HCT116 (cell line): ENCODE data around the gene ZNF451. TPM values are rescaled to one million over a fixed set of nuclear protein-coding genes. Genes with fewer than 3 reads are reported as not detected.

ENCODE experiments used
- ATAC-seq: fragments of 200-7000 bp; cut with Tn5 transposase; 2 replicates; pipeline ENCODE4 v1.9.1; 2020; ENCODE audit warnings: mild to moderate bottlenecking, moderate library complexity
- BruUV-seq: library from RNA; stranded (reverse); fragments of 400-500 nt; replicated peaks from 2 replicates; lab custom pipeline; 2021; lab: Mats Ljungman, UMichigan
- CTCF ChIA-PET: fragments of 300-600 bp; sonication (Branson Sonifier 250); formaldehyde crosslinking; loops from one replicate; lab custom pipeline; 2021; ENCODE audit warnings: antibody characterized with exemption; lab: Charles Lee
- POLR2A ChIA-PET: fragments of 300-600, 350-600 bp; sonication (Branson Sonifier 250); formaldehyde crosslinking; loops from one replicate; lab custom pipeline; 2021; ENCODE audit warnings: antibody characterized with exemption; lab: Charles Lee
- RAD21 ChIA-PET, 2 experiments: fragments of 300-600 bp; sonication (Branson Sonifier 250); formaldehyde crosslinking; loops; one replicate each; lab custom pipeline; 2023; ENCODE audit warnings: low total read pairs in 2 of 2; ENCODE audit not compliant: uncharacterized antibody in 2 of 2, unreplicated experiment in 2 of 2, low non-redundant PET in 1 of 2; lab: Charles Lee
- DNase-seq: peaks from one replicate; pipeline ENCODE4 v3.0.0-alpha.2; 2010; ENCODE audit warnings: low read depth, low spot score
- H2AFZ ChIP-seq: fragments of 200-600 bp; shearing (Covaris generic), sonication (generic); 2 replicates; pipeline ENCODE4 v1.6.1; 2017; ENCODE audit warnings: low read depth, mixed run types, mixed read lengths, antibody characterized with exemption, low read length; ENCODE audit not compliant: poor library complexity, severe bottlenecking
- H3K27ac ChIP-seq: 2 replicates; pipeline ENCODE4 v1.5.1; 2012; ENCODE audit warnings: low read depth, low read length
- H3K27me3 ChIP-seq: fragments of 200-600 bp; sonication (generic); 2 replicates; pipeline ENCODE4 v1.6.1; 2016; ENCODE audit warnings: mixed run types, low read length, mixed read lengths; ENCODE audit not compliant: insufficient read depth
- H3K36me3 ChIP-seq, 2 experiments: fragments of 200-500 bp in 1 of 2; fragments of 200-600 bp in 1 of 2; sonication (Bioruptor generic) in 1 of 2; sonication (generic) in 1 of 2; 2 replicates each; pipeline versions ENCODE4 v1.5.1 to v1.6.1; 2014 to 2016; ENCODE audit warnings: low read length in 2 of 2, inconsistent platforms in 1 of 2, mixed read lengths in 1 of 2, mixed run types in 1 of 2; ENCODE audit not compliant: insufficient read depth in 2 of 2, control insufficient read depth in 1 of 2
- H3K4me1 ChIP-seq, 2 experiments: fragments of 200-600 bp in 1 of 2; sonication (generic) in 1 of 2; 2 replicates each; pipeline versions ENCODE4 v1.5.1 to v1.6.1; 2012 to 2017; ENCODE audit warnings: low read length in 2 of 2, inconsistent platforms in 1 of 2, mild to moderate bottlenecking in 1 of 2, mixed read lengths in 1 of 2, mixed run types in 1 of 2, moderate library complexity in 1 of 2; ENCODE audit not compliant: insufficient read depth in 2 of 2, control insufficient read depth in 1 of 2
- H3K4me2 ChIP-seq: fragments of 200-600 bp; sonication (generic); 2 replicates; pipeline ENCODE4 v1.6.1; 2017; ENCODE audit warnings: mixed run types, low read length, mixed read lengths
- H3K4me3 ChIP-seq, 2 experiments: fragments of 200-600 bp in 1 of 2; sonication (generic) in 1 of 2; replicated peaks in 1 of 2; 2 replicates each; pipeline ENCODE4 v1.5.1; 2011 to 2016; ENCODE audit warnings: low read length in 2 of 2, control low read depth in 1 of 2, low read depth in 1 of 2, mild to moderate bottlenecking in 1 of 2, mixed read lengths in 1 of 2, mixed run types in 1 of 2
- H3K79me2 ChIP-seq: fragments of 200-600 bp; sonication (generic); 2 replicates; pipeline ENCODE4 v1.6.1; 2017; ENCODE audit warnings: mild to moderate bottlenecking, mixed run types, low read length, moderate library complexity, mixed read lengths; ENCODE audit not compliant: insufficient read depth
- H3K9ac ChIP-seq: fragments of 200-600 bp; sonication (generic); 2 replicates; pipeline ENCODE4 v1.6.1; 2016; ENCODE audit warnings: low read length, mixed read lengths
- H3K9me2 ChIP-seq: fragments of 200-600 bp; sonication (generic), shearing (Covaris generic); 2 replicates; pipeline ENCODE4 v1.6.1; 2017; ENCODE audit warnings: mixed run types, mild to moderate bottlenecking, moderate library complexity; ENCODE audit not compliant: insufficient read depth
- H3K9me3 ChIP-seq, 2 experiments: fragments of 200-500 bp in 1 of 2; fragments of 200-600 bp in 1 of 2; sonication (Bioruptor generic) in 1 of 2; sonication (generic) in 1 of 2; 2 replicates each; pipeline ENCODE4 v1.6.1; 2014 to 2017; ENCODE audit warnings: low read length in 2 of 2, mixed read lengths in 2 of 2, inconsistent platforms in 1 of 2, low read depth in 1 of 2, mild to moderate bottlenecking in 1 of 2, mixed run types in 1 of 2, moderate library complexity in 1 of 2; ENCODE audit not compliant: control insufficient read depth in 1 of 2, insufficient read depth in 1 of 2
- H4K20me1 ChIP-seq: fragments of 200-600 bp; sonication (generic), shearing (Covaris generic); 2 replicates; pipeline ENCODE4 v1.6.1; 2017; ENCODE audit warnings: mixed run types, mild to moderate bottlenecking, moderate library complexity; ENCODE audit not compliant: insufficient read depth
- EZH2phosphoT487 ChIP-seq: fragments of 200-600 bp; IDR thresholded peaks from 2 replicates; pipeline ENCODE4 v1.6.1; 2018; ENCODE audit warnings: antibody characterized with exemption, borderline replicate concordance
- POLR2A ChIP-seq: IDR thresholded peaks from 2 replicates; pipeline ENCODE4 v1.7.0; 2011; ENCODE audit warnings: borderline replicate concordance; ENCODE audit not compliant: insufficient read depth, insufficient read length; ENCODE audit errors: extremely low read depth
- SRF ChIP-seq: IDR thresholded peaks from 2 replicates; pipeline ENCODE4 v1.6.1; 2012; ENCODE audit warnings: low read depth
- intact Hi-C: fragments of 100-400 bp; cut with micrococcal nuclease; formaldehyde crosslinking; loops from 2 replicates; pipeline ENCODE4 v1.10.0; 2022
- total RNA-seq: library from RNA; stranded (reverse); gene quantifications from one replicate; pipeline ENCODE4 v1.2.1, GENCODE V29; 2021; ENCODE audit not compliant: unreplicated experiment
- TF ChIP-seq, protein P1 (sequence below): IDR thresholded peaks from 2 replicates; pipeline ENCODE4 v1.6.1; 2012; ENCODE audit warnings: low read depth
- TF ChIP-seq, protein P2 (sequence below), 3 experiments: fragments of 200-600 bp in 1 of 3; sonication (generic) in 1 of 3; IDR thresholded peaks in 2 of 3; conservative IDR thresholded peaks in 1 of 3; 2 replicates each; pipeline ENCODE4 v1.5.1; 2012 to 2017; ENCODE audit warnings: low read depth in 2 of 3, low read length in 2 of 3, antibody characterized with exemption in 1 of 3, borderline replicate concordance in 1 of 3, control low read depth in 1 of 3, mild to moderate bottlenecking in 1 of 3, mixed read lengths in 1 of 3, mixed run types in 1 of 3, moderate library complexity in 1 of 3; ENCODE audit not compliant: insufficient read depth in 1 of 3
- TF ChIP-seq, protein P3 (sequence below): IDR thresholded peaks from 2 replicates; pipeline ENCODE4 v1.6.1; 2012

Gene ZNF451
- total RNA-seq, 1 experiment from 2014 or later, result 49.1 TPM

DNA sequence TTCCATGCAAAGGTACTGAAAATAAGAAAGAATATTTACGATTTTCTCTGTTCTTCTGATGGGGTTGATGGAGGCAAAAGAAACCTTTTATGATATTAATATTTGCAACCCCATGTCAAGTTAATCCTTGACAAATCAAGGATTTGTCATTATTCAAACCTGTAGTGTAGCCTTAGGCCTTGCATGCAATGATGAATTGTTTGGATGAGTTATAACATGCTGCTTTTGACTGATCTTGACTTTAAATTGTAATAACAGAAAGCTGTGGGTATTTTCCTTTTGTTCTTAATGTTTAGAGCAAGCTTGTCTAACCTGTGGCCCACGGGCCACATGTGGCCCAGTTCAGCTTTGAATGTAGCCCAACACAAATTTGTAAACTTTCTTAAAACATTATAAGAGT, 69.1 kb downstream of the ZNF451 start:
- H3K9me3 ChIP-seq, result 0 out of 4 replicates have a peak, but pooled peaks cover 0 to 1% of the 10 kb centered on the region in 2 experiments
- H3K79me2 ChIP-seq, result no peaks in the 10 kb centered on the region
- no peak overlapping the region for H3K4me2 ChIP-seq
- no TSS peak for BruUV-seq
- H3K4me3 ChIP-seq, result no peak overlapping the region
- no peaks in the 10 kb centered on the region for H3K9me2 ChIP-seq
- no peaks in the 10 kb centered on the region for H3K27me3 ChIP-seq
- H3K36me3 ChIP-seq, result peaks cover 5 to 8% of the 10 kb centered on the region in 2 experiments
- no peaks in the 10 kb centered on the region for H3K4me1 ChIP-seq
- intact Hi-C loops, result no loop called here
- ChIA-PET CTCF (no interaction called here), POLR2A (no interaction called here), RAD21 (no interaction called here)
- H4K20me1 ChIP-seq, result no peaks in the 10 kb centered on the region
- H2AFZ ChIP-seq, result no peak overlapping the region
- ATAC-seq (no peak), DNase-seq (no peak)
- no peak overlapping the region for H3K27ac ChIP-seq
- no peak for TF ChIP-seq EZH2phosphoT487
- TF ChIP-seq, protein P1, sequence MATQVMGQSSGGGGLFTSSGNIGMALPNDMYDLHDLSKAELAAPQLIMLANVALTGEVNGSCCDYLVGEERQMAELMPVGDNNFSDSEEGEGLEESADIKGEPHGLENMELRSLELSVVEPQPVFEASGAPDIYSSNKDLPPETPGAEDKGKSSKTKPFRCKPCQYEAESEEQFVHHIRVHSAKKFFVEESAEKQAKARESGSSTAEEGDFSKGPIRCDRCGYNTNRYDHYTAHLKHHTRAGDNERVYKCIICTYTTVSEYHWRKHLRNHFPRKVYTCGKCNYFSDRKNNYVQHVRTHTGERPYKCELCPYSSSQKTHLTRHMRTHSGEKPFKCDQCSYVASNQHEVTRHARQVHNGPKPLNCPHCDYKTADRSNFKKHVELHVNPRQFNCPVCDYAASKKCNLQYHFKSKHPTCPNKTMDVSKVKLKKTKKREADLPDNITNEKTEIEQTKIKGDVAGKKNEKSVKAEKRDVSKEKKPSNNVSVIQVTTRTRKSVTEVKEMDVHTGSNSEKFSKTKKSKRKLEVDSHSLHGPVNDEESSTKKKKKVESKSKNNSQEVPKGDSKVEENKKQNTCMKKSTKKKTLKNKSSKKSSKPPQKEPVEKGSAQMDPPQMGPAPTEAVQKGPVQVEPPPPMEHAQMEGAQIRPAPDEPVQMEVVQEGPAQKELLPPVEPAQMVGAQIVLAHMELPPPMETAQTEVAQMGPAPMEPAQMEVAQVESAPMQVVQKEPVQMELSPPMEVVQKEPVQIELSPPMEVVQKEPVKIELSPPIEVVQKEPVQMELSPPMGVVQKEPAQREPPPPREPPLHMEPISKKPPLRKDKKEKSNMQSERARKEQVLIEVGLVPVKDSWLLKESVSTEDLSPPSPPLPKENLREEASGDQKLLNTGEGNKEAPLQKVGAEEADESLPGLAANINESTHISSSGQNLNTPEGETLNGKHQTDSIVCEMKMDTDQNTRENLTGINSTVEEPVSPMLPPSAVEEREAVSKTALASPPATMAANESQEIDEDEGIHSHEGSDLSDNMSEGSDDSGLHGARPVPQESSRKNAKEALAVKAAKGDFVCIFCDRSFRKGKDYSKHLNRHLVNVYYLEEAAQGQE, result no peak
- no peak for TF ChIP-seq POLR2A
- TF ChIP-seq, protein P2, sequence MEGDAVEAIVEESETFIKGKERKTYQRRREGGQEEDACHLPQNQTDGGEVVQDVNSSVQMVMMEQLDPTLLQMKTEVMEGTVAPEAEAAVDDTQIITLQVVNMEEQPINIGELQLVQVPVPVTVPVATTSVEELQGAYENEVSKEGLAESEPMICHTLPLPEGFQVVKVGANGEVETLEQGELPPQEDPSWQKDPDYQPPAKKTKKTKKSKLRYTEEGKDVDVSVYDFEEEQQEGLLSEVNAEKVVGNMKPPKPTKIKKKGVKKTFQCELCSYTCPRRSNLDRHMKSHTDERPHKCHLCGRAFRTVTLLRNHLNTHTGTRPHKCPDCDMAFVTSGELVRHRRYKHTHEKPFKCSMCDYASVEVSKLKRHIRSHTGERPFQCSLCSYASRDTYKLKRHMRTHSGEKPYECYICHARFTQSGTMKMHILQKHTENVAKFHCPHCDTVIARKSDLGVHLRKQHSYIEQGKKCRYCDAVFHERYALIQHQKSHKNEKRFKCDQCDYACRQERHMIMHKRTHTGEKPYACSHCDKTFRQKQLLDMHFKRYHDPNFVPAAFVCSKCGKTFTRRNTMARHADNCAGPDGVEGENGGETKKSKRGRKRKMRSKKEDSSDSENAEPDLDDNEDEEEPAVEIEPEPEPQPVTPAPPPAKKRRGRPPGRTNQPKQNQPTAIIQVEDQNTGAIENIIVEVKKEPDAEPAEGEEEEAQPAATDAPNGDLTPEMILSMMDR (IDR thresholded peaks at IDR 0.05 in 2 of 3, conservative IDR thresholded peaks at IDR 0.05 in 1 of 3; ENCODE audit: borderline replicate concordance in 1 of 3, insufficient read depth in 1 of 3, low read depth in 2 of 3, low read length in 2 of 3), result no peak
- TF ChIP-seq SRF, result no peak
- TF ChIP-seq, protein P3, sequence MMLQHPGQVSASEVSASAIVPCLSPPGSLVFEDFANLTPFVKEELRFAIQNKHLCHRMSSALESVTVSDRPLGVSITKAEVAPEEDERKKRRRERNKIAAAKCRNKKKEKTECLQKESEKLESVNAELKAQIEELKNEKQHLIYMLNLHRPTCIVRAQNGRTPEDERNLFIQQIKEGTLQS, result no peak
- TF ChIP-seq, all 23 proteins: peak for 0
- no peak overlapping the region for H3K9ac ChIP-seq
